PC-9 (cell line): ENCODE data around the gene TMEM250.

ENCODE experiments used
- CTCF ChIP-seq: fragments of 200-600 bp; sonication (generic); conservative IDR thresholded peaks from 2 replicates; pipeline ENCODE4 v1.6.1; 2017; ENCODE audit warnings: mixed run types, antibody characterized with exemption, mild to moderate bottlenecking, moderate library complexity
- EZH2 ChIP-seq: fragments of 200-600 bp; sonication (generic); IDR thresholded peaks from 2 replicates; pipeline ENCODE4 v1.8.0; 2017; ENCODE audit warnings: antibody characterized with exemption, low read depth

GRCh38 chr9:136141682-136142413 lies 23.2 kb upstream of the TMEM250 start:
- TF ChIP-seq CTCF: no peak
- no peak for TF ChIP-seq EZH2
